Spleen (tissue), 11 donors: ENCODE results near the gene INPP5D. TPM values are rescaled to one million over a fixed set of nuclear protein-coding genes. Genes with fewer than 3 reads are reported as not detected.
A peak's percentile ranks its signal among the peaks of the same experiment; 100 is the strongest.

ENCODE experiments used
- DNase-seq: peaks from one replicate; pipeline ENCODE4 v3.0.0-alpha.2; 2020
- H3K27ac ChIP-seq, 8 donors: fragments of 200-600 bp; sonication (generic) in 7 of 8; 1 replicate in 4 of 8; 2 replicates in 4 of 8; pipeline versions ENCODE4 v1.5.0 to v1.8.0; 2016 to 2021; ENCODE audit warnings: inconsistent platforms in 4 of 8, mild to moderate bottlenecking in 4 of 8, moderate library complexity in 1 of 8
- H3K27me3 ChIP-seq, 7 donors: fragments of 200-600 bp; sonication (generic) in 6 of 7; replicated peaks in 1 of 7; 1 replicate in 4 of 7; 2 replicates in 3 of 7; pipeline versions ENCODE4 v1.5.0 to v1.8.0; 2016 to 2021; ENCODE audit warnings: inconsistent platforms in 3 of 7, mild to moderate bottlenecking in 1 of 7
- H3K36me3 ChIP-seq, 6 donors: fragments of 200-600 bp; sonication (generic) in 5 of 6; 1 replicate in 4 of 6; 2 replicates in 2 of 6; pipeline versions ENCODE4 v1.5.0 to v1.8.0; 2016 to 2021; ENCODE audit warnings: inconsistent platforms in 2 of 6
- H3K4me1 ChIP-seq, 6 donors: fragments of 200-600 bp; sonication (generic) in 5 of 6; 1 replicate in 3 of 6; 2 replicates in 3 of 6; pipeline versions ENCODE4 v1.5.0 to v1.8.0; 2016 to 2021; ENCODE audit warnings: inconsistent platforms in 3 of 6
- H3K4me3 ChIP-seq, 8 donors: fragments of 200-600 bp; sonication (generic) in 7 of 8; 1 replicate in 4 of 8; 2 replicates in 4 of 8; pipeline versions ENCODE4 v1.5.0 to v1.8.0; 2016 to 2021; ENCODE audit warnings: inconsistent platforms in 4 of 8, mild to moderate bottlenecking in 4 of 8, moderate library complexity in 2 of 8
- H3K9me3 ChIP-seq, 8 donors: fragments of 200-600 bp; sonication (generic) in 7 of 8; 1 replicate in 4 of 8; 2 replicates in 4 of 8; pipeline versions ENCODE4 v1.5.0 to v1.8.0; 2016 to 2021; ENCODE audit warnings: inconsistent platforms in 4 of 8
- POLR2A ChIP-seq, 3 donors: fragments of 450-650 bp; IDR thresholded peaks; one replicate each; pipeline ENCODE4 v1.5.1; 2017; ENCODE audit warnings: antibody characterized with exemption in 3 of 3, mild to moderate bottlenecking in 1 of 3
- POLR2AphosphoS5 ChIP-seq, 3 donors: sonication (generic); formaldehyde crosslinking; IDR thresholded peaks; one replicate each; pipeline ENCODE4 v1.5.1; 2017; ENCODE audit warnings: antibody characterized with exemption in 3 of 3
- WGBS, 5 donors: extraction: QIAGEN DNeasy Blood & Tissue Kit in 3 of 5; methylation state at CpG; one replicate each; pipeline versions ENCODE4 v1.1.5 to v1.1.7; 2013 to 2018; 5-methylcytosine and 5-hydroxymethylcytosine counted together
- intact Hi-C: fragments of 100-400 bp; cut with DNase I; formaldehyde crosslinking; loops from one replicate; pipeline ENCODE4 v1.15.0; 2023; ENCODE audit warnings: low total_unique reads
- polyA plus RNA-seq, 3 donors: library from polyadenylated mRNA; stranded (reverse); fragments of 200-250 nt; gene quantifications; one replicate each; pipeline ENCODE4 v1.2.1, GENCODE V29; 2013
- total RNA-seq, 7 donors: library from RNA; depleted of rRNA in 3 of 7; stranded (reverse); fragments of >200 nt in 3 of 7; fragmentation: NEBNext Ultra II Directional in 4 of 7; extraction: Animal tissue kit (Norgen Biotek cat#: 25700) in 4 of 7; gene quantifications; one replicate each; pipeline versions ENCODE4 v1.1.0 to v1.2.1, GENCODE V29; 2016 to 2021
- TF ChIP-seq, protein P1 (sequence below), 11 experiments: fragments of 200-600 bp in 7 of 11; fragments of 450-650 bp in 4 of 11; sonication (generic) in 4 of 11; IDR thresholded peaks in 8 of 11; conservative IDR thresholded peaks in 3 of 11; 1 replicate in 7 of 11; 2 replicates in 4 of 11; pipeline versions ENCODE4 v1.4.0 to v1.8.0; 2016 to 2021; ENCODE audit warnings: antibody characterized with exemption in 11 of 11, inconsistent platforms in 4 of 11, mild to moderate bottlenecking in 1 of 11
- donor health status: healthy with polysubstance abuse.
- donor health status: DM: no; HTN: no; CAD: no; lungs with moderate emphysema.
- donor health status: DM: no; HTN: no; CAD: no.
- donor health status: Bipolar disorder and iron deficiency.
- donor health status: healthy.
- donor health status: DM: no; HTN: no; CAD: no.
- donor health status: DM: yes; HTN: yes; CAD: no.

Gene INPP5D
- total and polyA plus RNA-seq, 10 donors = 71.1 to 246 (median 181) TPM

DNA sequence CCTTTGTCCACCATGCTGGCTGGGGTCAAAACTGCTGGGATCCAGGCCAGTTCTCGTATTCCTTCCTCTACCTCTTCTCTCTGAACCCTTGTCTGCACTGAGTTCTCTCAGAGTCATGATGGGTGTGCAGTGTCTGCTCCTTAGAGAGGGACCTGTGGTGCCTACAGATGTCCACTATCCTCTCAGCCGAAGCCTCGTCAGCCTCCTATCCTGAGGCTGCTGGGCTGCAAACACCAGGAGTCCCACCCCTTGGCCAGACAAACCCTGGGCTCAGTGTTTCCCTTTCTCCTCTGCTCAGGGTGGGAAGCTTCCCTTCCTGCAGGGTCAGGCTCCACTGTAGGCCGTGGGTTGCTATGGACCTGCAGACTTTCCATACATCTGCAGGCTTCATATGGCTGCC lies 2.3 kb downstream of the INPP5D start:
- Histone ChIP-seq H3K4me1 (peaks cover 46 to 93% (median 77%) of the 10 kb centered on the region in 6 donors), H3K9me3 (no peaks in the 10 kb centered on the region), H3K4me3 (peak overlapping the region; percentile 64 to 98 (median 84)), H3K27ac (peak overlapping the region; percentile 89 to 97 (median 94)), H3K27me3 (no peaks in the 10 kb centered on the region), H3K36me3 (peaks cover 0 to 57% (median 21%) of the 10 kb centered on the region in 6 donors)
- intact Hi-C loops = loop anchor here (10.0 kb wide), 1 partner anchor 62 kb away; no protein-coding TSS in a partner anchor
- no peak for TF ChIP-seq POLR2A (IDR thresholded peaks at IDR 0.05)
- TF ChIP-seq POLR2AphosphoS5 (IDR thresholded peaks at IDR 0.05) = no peak
- TF ChIP-seq, protein P1, sequence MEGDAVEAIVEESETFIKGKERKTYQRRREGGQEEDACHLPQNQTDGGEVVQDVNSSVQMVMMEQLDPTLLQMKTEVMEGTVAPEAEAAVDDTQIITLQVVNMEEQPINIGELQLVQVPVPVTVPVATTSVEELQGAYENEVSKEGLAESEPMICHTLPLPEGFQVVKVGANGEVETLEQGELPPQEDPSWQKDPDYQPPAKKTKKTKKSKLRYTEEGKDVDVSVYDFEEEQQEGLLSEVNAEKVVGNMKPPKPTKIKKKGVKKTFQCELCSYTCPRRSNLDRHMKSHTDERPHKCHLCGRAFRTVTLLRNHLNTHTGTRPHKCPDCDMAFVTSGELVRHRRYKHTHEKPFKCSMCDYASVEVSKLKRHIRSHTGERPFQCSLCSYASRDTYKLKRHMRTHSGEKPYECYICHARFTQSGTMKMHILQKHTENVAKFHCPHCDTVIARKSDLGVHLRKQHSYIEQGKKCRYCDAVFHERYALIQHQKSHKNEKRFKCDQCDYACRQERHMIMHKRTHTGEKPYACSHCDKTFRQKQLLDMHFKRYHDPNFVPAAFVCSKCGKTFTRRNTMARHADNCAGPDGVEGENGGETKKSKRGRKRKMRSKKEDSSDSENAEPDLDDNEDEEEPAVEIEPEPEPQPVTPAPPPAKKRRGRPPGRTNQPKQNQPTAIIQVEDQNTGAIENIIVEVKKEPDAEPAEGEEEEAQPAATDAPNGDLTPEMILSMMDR (IDR thresholded peaks at IDR 0.05 in 8 of 11, conservative IDR thresholded peaks at IDR 0.05 in 3 of 11) = no peak
- DNase-seq = peak; percentile 71
- 4 to 28% (median 21%) methylated on average over 4 of the region's 4 CpGs for WGBS, 5 donors

DNA sequence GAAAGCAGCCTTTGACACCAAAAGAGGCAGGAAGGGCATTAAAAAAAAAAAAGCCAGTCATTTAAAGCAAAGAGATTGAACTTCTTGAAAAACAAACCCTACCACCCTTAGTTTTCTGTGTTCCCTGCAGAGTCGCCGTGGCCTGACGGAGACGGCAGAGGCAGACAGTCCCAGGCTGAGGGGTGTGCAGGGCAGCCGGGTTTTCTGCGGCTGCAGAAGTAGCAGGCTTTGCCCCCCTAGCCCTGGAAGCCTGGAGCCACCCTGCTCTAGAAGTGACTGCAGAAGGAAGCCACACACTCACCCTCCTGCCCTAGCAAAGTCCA lies 2.8 kb downstream of the INPP5D start:
- Histone ChIP-seq H3K36me3 (peaks cover 0 to 62% (median 21%) of the 10 kb centered on the region in 6 donors), H3K4me1 (peaks cover 51 to 98% (median 81%) of the 10 kb centered on the region in 6 donors), H3K27me3 (no peaks in the 10 kb centered on the region), H3K9me3 (no peaks in the 10 kb centered on the region), H3K27ac (peak overlapping the region; percentile 89 to 97 (median 94)), H3K4me3 (peak overlapping the region; percentile 64 to 98 (median 84))
- WGBS, 5 donors = 18 to 39% (median 31%) methylated on average over 6 of the region's 6 CpGs
- peak; percentile 79 for DNase-seq
- intact Hi-C loops = loop anchor here (10.0 kb wide), 1 partner anchor 62 kb away; no protein-coding TSS in a partner anchor
- TF ChIP-seq POLR2AphosphoS5 (IDR thresholded peaks at IDR 0.05) (no peak), POLR2A (IDR thresholded peaks at IDR 0.05) (no peak)
- TF ChIP-seq, protein P1 (IDR thresholded peaks at IDR 0.05 in 8 of 11, conservative IDR thresholded peaks at IDR 0.05 in 3 of 11) = no peak

- Histone ChIP-seq H3K9me3 (no peaks in the 10 kb centered on the region), H3K4me3 (peak overlapping the region; percentile 64 to 98 (median 84)), H3K27ac (peak overlapping the region; percentile 89 to 97 (median 94)), H3K27me3 (no peaks in the 10 kb centered on the region), H3K4me1 (peaks cover 51 to 100% (median 86%) of the 10 kb centered on the region in 6 donors), H3K36me3 (peaks cover 0 to 67% (median 21%) of the 10 kb centered on the region in 6 donors)
- WGBS, 5 donors = 24 to 28% (median 25%) methylated on average over 13 of the region's 13 CpGs
- intact Hi-C loops = loop anchor here (10.0 kb wide), 1 partner anchor 61 kb away; no protein-coding TSS in a partner anchor
- peak in 2 of 3 donors; percentile 16 to 32 for TF ChIP-seq POLR2A (IDR thresholded peaks at IDR 0.05)
- TF ChIP-seq, protein P1 (IDR thresholded peaks at IDR 0.05 in 8 of 11, conservative IDR thresholded peaks at IDR 0.05 in 3 of 11) = peak in 4 of 11 experiments; percentile 17 to 32 (median 28)
- TF ChIP-seq POLR2AphosphoS5 (IDR thresholded peaks at IDR 0.05) = peak; percentile 76 to 92 (median 80)
- peak; percentile 83 for DNase-seq
These were observed 3.3 kb downstream of the INPP5D start for GRCh38 chr2:233063269-233063975.

GRCh38 chr2:233063976-233064411 lies 3.9 kb downstream of the INPP5D start:
- 36 to 60% (median 38%) methylated on average over 7 to 9 of the region's 9 CpGs for WGBS, 5 donors
- Histone ChIP-seq H3K36me3 (peaks cover 0 to 73% (median 21%) of the 10 kb centered on the region in 6 donors), H3K27me3 (no peaks in the 10 kb centered on the region), H3K27ac (peak overlapping the region; percentile 30 to 97 (median 94)), H3K4me3 (peak overlapping the region in 7 of 8 donors; percentile 64 to 98 (median 85)), H3K9me3 (no peaks in the 10 kb centered on the region), H3K4me1 (peaks cover 54 to 100% (median 89%) of the 10 kb centered on the region in 6 donors)
- TF ChIP-seq, protein P1 (IDR thresholded peaks at IDR 0.05 in 8 of 11, conservative IDR thresholded peaks at IDR 0.05 in 3 of 11) = no peak
- TF ChIP-seq POLR2A (IDR thresholded peaks at IDR 0.05) = peak in 1 of 3 donors; percentile 7
- TF ChIP-seq POLR2AphosphoS5 (IDR thresholded peaks at IDR 0.05) = peak; percentile 25 to 64 (median 39)
- intact Hi-C loops = loop anchor here (10.0 kb wide), 1 partner anchor 61 kb away; no protein-coding TSS in a partner anchor
- DNase-seq = peak; percentile 84
